Choroid plexus epithelial cell (primary cell): ENCODE results near the gene MORF4L2.
"Not testable (repeated sequence)": the region's sequence is repeated elsewhere in the genome, so short reads cannot be mapped to it uniquely, and the experiment has no call there.

Experiments
- DNase-seq: peaks from one replicate; pipeline ENCODE4 v3.0.0-alpha.2; 2010; ENCODE audit warnings: low read depth
- H3K4me3 ChIP-seq: 2 replicates; pipeline ENCODE4 v1.5.1; 2011; ENCODE audit warnings: low read depth, mild to moderate bottlenecking, control low read depth, low read length, moderate library complexity
- TF ChIP-seq, protein P1 (sequence below): conservative IDR thresholded peaks from 2 replicates; pipeline ENCODE4 v1.5.1; 2011; ENCODE audit warnings: low read depth, mild to moderate bottlenecking, control low read depth, inconsistent platforms, low read length, moderate library complexity

Gene MORF4L2

DNA sequence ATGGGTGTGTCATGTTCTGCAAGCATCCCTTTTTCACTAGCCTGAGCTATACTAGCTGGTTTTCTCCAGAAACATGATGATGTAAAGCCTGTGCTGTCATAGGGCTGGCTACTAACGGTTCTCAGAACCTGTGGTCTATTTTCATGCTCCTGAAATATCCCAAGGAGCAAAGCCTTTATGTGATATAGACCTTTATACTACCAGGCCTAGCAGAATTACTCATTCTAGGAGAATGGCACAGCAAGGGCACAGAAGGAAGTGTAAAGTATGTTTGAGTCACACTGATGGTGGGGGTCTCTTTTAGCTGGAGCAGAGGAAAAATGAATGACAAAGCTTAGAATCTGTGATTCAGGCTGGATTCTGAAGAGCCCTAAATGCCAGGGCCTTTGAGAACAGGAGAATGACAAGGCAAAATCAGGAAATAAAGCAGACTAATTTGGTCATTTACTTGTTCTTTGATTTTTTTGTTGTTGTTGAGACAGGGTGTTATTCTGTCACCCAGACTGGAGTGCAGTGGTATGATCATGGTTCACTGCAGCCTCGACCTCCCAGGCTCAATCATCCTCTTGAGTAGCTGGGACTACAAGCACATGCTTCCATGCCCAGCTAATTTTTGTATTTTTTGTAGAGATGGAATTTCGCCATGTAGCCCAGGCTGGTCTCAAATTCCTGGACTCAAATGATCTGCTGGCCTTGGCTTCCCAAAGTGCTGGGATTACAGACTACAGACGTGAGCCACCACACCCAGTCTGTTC is 45.9 kb downstream of the MORF4L2 start:
- TF ChIP-seq, protein P1, sequence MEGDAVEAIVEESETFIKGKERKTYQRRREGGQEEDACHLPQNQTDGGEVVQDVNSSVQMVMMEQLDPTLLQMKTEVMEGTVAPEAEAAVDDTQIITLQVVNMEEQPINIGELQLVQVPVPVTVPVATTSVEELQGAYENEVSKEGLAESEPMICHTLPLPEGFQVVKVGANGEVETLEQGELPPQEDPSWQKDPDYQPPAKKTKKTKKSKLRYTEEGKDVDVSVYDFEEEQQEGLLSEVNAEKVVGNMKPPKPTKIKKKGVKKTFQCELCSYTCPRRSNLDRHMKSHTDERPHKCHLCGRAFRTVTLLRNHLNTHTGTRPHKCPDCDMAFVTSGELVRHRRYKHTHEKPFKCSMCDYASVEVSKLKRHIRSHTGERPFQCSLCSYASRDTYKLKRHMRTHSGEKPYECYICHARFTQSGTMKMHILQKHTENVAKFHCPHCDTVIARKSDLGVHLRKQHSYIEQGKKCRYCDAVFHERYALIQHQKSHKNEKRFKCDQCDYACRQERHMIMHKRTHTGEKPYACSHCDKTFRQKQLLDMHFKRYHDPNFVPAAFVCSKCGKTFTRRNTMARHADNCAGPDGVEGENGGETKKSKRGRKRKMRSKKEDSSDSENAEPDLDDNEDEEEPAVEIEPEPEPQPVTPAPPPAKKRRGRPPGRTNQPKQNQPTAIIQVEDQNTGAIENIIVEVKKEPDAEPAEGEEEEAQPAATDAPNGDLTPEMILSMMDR, result no peak
- DNase-seq, result peak; percentile 45

DNA sequence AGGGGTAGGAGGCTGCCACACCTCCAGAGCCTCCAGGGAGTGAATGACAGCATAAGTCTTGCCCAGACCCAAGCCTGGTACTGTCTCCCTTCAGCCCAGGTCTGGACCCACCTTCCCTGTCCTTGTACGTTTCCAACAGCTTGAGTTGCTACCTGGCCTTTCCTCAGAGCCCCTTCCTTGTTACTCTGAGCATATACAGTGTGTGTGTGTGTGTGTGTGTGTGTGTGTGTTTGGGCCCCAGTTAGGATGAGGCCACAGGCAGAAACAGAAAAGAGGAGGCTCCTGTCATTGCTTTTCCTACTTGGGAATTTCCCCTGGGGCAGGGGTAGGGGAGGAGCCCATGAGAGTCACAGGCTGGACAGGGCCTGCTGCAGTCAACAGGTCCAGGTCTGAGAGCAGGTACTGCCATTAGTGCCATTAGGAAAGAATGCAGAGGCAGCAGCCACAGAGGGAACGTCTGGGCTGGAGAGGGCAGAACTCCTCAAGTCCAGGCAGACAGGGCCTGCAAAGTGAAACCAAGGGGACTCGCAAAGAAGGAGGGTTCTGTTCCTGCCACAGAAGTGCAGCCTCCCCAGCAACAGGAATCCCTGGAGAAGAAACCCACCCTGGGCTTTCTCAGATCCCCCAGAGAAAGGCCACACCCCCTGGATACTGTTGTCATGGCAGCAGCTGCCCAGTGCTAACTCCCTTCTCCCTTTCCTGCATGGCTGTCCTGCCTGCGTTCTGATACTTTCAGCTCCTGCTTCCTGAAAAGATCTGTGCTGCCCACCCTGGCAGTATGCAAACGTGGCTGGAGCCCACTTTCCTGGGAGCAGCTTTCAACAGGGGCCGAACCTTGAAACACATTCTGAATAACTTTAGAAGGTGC is 47.8 kb downstream of the MORF4L2 start:
- not testable (repeated sequence) for DNase-seq, H3K4me3 ChIP-seq

More for the DNA sequence above, 45.9 kb downstream of the MORF4L2 start:
- H3K4me3 ChIP-seq, result no peak overlapping the region

GRCh38 chrX:103637604-103638338 is 48.7 kb downstream of the MORF4L2 start:
- TF ChIP-seq, protein P1, result no peak
- DNase-seq, result no peak
- no peak overlapping the region for H3K4me3 ChIP-seq

DNA sequence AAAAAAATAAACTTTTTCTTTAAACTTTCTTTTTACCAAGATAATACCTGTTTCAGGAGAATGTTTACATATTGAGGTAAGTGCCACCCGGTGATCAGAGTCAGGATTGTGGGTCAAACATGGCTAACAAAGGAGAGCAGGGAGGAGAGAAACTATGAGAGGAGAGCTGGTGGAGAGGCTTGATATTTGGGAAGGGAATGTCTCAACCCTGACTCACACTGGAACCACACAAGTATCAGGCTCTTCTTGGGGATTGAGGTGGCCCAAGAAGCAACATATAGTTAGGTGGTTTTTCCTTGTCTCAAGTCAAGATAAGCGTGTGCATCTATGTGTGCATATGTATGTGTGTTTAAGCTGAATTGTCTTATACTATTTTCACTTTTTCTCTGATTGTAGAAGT is 51.1 kb downstream of the MORF4L2 start:
- no peak for DNase-seq
- H3K4me3 ChIP-seq, result no peak overlapping the region
- TF ChIP-seq, protein P1, result no peak

DNA sequence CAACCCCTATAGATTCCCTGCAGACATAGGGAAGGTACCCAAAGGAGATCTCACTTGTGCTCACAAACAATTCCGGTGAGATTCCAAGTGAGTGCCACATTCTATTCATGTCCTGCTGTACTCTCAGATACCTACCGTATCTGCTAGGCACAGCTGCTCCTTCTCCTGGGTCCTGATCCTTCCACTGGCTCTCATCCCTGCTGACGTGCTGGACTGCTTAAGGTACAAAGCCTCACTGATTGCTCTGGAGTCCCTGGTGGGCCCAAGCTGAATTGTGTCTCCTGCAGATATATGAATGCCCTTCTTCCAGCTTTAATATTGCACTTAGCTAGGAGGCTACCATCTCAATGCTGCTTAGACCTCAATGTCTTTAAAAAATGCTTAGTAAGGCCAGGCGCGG is 55.4 kb downstream of the MORF4L2 start:
- no peak overlapping the region for H3K4me3 ChIP-seq
- TF ChIP-seq, protein P1, result no peak
- no peak for DNase-seq

GRCh38 chrX:103630171-103630511 is 56.4 kb downstream of the MORF4L2 start:
- TF ChIP-seq, protein P1, result no peak
- H3K4me3 ChIP-seq, result peak overlapping the region; percentile 70
- no peak for DNase-seq
